Measurements from ENCODE around the gene EXTL2.

DNA sequence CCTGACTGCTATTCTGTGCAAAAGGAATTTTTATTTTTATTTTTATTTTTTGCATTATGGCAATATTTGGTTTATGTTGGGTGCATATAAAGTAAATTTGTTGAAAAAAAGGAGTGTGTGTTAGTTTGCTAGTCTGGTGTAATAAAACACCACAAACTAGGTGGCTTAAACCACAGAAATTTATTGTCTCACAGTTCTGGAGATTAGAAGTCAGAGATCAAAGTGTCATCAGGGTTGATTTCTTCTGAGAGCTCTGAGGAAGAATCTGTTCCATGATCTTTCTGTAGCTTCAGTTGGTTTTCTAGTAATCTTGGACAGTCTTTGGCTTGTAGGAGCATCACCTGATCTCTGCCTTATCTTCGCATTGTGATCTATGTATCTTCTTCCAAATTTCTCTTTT, 7.7 kb upstream of the EXTL2 start:
- TF ChIP-seq, protein P1, sequence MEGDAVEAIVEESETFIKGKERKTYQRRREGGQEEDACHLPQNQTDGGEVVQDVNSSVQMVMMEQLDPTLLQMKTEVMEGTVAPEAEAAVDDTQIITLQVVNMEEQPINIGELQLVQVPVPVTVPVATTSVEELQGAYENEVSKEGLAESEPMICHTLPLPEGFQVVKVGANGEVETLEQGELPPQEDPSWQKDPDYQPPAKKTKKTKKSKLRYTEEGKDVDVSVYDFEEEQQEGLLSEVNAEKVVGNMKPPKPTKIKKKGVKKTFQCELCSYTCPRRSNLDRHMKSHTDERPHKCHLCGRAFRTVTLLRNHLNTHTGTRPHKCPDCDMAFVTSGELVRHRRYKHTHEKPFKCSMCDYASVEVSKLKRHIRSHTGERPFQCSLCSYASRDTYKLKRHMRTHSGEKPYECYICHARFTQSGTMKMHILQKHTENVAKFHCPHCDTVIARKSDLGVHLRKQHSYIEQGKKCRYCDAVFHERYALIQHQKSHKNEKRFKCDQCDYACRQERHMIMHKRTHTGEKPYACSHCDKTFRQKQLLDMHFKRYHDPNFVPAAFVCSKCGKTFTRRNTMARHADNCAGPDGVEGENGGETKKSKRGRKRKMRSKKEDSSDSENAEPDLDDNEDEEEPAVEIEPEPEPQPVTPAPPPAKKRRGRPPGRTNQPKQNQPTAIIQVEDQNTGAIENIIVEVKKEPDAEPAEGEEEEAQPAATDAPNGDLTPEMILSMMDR (IDR thresholded peaks at IDR 0.05; ENCODE audit: poor library complexity), result no peak
- TF ChIP-seq EZH2 (IDR thresholded peaks at IDR 0.05; ENCODE audit: borderline replicate concordance), result no peak
- no peak for TF ChIP-seq EZH2phosphoT487 (IDR thresholded peaks at IDR 0.05; ENCODE audit: low read depth, severe bottlenecking, unreplicated experiment)

All from hepatocyte (in vitro differentiated cells).